K562 (cell line): ENCODE data around the gene CUTA. TPM values are rescaled to one million over a fixed set of nuclear protein-coding genes. Genes with fewer than 3 reads are reported as not detected.
A peak's percentile ranks its signal among the peaks of the same experiment; 100 is the strongest.

Experiments
- ARID2 ChIP-seq: fragments of 450-650 bp; IDR thresholded peaks from 2 replicates; pipeline ENCODE4 v1.6.1; 2017; ENCODE audit warnings: antibody characterized with exemption, mild to moderate bottlenecking
- HOXB6 ChIP-seq: fragments of 250-450 bp; sonication (Bioruptor Pico); IDR thresholded peaks from 2 replicates; pipeline ENCODE4 v1.5.1; 2022; ENCODE audit warnings: mild to moderate bottlenecking, borderline replicate concordance
- JUNB ChIP-seq: fragments of 450-650 bp; formaldehyde crosslinking; conservative IDR thresholded peaks from 2 replicates; pipeline ENCODE4 v1.4.0; 2020; ENCODE audit warnings: mild to moderate bottlenecking
- KLF6 ChIP-seq: fragments of 250-450 bp; sonication (Bioruptor Pico); IDR thresholded peaks from 2 replicates; pipeline ENCODE4 v1.4.0; 2020; ENCODE audit warnings: mild to moderate bottlenecking, moderate library complexity, borderline replicate concordance
- RNF2 ChIP-seq: sonication (generic); IDR thresholded peaks from 2 replicates; pipeline ENCODE4 v1.6.1; 2016
- polyA plus RNA-seq, 8 experiments: library from polyadenylated mRNA; depleted of rRNA in 4 of 8; stranded (reverse) in 5 of 8; unstranded in 3 of 8; fragments of >200 nt; fragmentation: Nextera tagmentation in 2 of 8; fragmentation: Illumina TruSeq in 1 of 8; extraction: Ambion mirVana in 2 of 8; extraction: Trizol in 1 of 8; gene quantifications; 2 replicates each; pipeline versions ENCODE4 v1.2.1 to v1.2.3, GENCODE V29; 2011 to 2014; ENCODE audit warnings: inconsistent platforms in 1 of 8, missing spikeins in 1 of 8
- total RNA-seq, 7 experiments: library from RNA; depleted of rRNA in 6 of 7; stranded (reverse); fragments of >200 nt in 6 of 7; fragmentation: Illumina TruSeq in 2 of 7; extraction: Trizol in 2 of 7; gene quantifications; 2 replicates each; pipeline versions ENCODE4 v1.2.1 to v1.2.3, GENCODE V29; 2011 to 2021; ENCODE audit warnings: low replicate concordance in 1 of 7
- TF ChIP-seq, protein P1 (sequence below): fragments of 450-650 bp; conservative IDR thresholded peaks from 2 replicates; pipeline ENCODE4 v1.6.1; 2016; ENCODE audit warnings: missing genetic modification characterization, low read depth, mild to moderate bottlenecking, control low read depth, missing compliant biosample characterization
- TF ChIP-seq, protein P2 (sequence below): fragments of 200-800 bp; sonication (Bioruptor generic); IDR thresholded peaks from 2 replicates; pipeline ENCODE4 v1.6.1; 2016; ENCODE audit warnings: missing genetic modification characterization, missing compliant biosample characterization
- TF ChIP-seq, protein P3 (sequence below): IDR thresholded peaks from 3 replicates; pipeline ENCODE4 v1.6.1; 2011; ENCODE audit warnings: borderline replicate concordance, mild to moderate bottlenecking, moderate library complexity; ENCODE audit not compliant: insufficient read length; ENCODE audit errors: extremely low read depth
- TF ChIP-seq, protein P4 (sequence below), 2 experiments: fragments of 450-650 bp; conservative IDR thresholded peaks; 2 replicates each; pipeline ENCODE4 v1.6.1; 2017; ENCODE audit warnings: mild to moderate bottlenecking in 2 of 2, moderate library complexity in 2 of 2
- TF ChIP-seq, protein P5 (sequence below): fragments of 450-650 bp; IDR thresholded peaks from 2 replicates; pipeline ENCODE4 v1.6.1; 2016; ENCODE audit warnings: borderline replicate concordance

CUTA gene
- total and polyA plus RNA-seq, 9 of the 15 experiments (the other 6 are each of a cell fraction or from before 2014, with no cell fraction given) = 166 to 682 (median 310) TPM

DNA sequence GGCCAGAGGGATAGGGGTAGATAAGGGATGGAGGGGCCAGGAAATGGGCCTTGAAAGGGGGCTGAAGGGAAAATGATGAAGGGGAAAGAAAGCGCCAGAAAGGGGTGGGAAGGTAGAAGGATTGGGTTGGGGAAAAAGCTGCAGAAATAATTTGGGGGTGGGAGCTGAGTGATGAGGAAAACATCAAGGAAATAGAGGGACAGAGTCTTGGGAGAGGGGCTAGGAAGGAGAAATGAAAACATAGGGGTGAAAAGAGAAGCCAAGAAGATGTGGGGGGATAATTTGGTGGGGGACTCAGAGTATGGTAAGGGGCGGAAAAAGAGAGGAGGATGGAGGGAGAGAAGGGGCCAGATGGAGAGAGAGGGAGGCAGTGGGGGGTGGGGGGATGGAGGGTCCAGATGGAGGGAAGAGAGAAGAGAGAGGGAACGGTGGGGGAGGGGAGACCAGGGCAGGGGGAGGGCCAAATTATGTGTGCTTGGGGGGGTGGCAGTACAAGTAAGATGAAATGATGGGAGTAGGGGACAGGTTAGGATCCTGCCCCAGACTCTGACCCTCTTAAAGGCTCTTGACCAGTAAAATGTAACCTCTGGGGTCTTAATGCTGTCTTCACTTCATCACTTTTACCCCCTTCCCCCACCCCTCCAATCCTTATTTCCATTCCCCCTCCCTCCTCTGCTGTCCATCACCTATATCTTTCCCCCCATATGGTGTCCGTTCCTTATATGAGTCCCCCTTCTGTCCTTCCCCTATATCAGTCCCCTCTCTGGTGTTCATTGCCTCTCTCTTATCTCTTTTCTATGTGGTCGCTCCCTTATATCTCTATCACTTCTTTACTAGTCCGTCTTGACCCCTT lies 2.8 kb upstream of the CUTA start (continued):
- TF ChIP-seq, protein P1, sequence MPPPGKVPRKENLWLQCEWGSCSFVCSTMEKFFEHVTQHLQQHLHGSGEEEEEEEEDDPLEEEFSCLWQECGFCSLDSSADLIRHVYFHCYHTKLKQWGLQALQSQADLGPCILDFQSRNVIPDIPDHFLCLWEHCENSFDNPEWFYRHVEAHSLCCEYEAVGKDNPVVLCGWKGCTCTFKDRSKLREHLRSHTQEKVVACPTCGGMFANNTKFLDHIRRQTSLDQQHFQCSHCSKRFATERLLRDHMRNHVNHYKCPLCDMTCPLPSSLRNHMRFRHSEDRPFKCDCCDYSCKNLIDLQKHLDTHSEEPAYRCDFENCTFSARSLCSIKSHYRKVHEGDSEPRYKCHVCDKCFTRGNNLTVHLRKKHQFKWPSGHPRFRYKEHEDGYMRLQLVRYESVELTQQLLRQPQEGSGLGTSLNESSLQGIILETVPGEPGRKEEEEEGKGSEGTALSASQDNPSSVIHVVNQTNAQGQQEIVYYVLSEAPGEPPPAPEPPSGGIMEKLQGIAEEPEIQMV (tag) = no peak
- 0 out of 2 replicates have a peak, but pooled peaks have one; percentile 41 for TF ChIP-seq RNF2
- TF ChIP-seq, protein P2, sequence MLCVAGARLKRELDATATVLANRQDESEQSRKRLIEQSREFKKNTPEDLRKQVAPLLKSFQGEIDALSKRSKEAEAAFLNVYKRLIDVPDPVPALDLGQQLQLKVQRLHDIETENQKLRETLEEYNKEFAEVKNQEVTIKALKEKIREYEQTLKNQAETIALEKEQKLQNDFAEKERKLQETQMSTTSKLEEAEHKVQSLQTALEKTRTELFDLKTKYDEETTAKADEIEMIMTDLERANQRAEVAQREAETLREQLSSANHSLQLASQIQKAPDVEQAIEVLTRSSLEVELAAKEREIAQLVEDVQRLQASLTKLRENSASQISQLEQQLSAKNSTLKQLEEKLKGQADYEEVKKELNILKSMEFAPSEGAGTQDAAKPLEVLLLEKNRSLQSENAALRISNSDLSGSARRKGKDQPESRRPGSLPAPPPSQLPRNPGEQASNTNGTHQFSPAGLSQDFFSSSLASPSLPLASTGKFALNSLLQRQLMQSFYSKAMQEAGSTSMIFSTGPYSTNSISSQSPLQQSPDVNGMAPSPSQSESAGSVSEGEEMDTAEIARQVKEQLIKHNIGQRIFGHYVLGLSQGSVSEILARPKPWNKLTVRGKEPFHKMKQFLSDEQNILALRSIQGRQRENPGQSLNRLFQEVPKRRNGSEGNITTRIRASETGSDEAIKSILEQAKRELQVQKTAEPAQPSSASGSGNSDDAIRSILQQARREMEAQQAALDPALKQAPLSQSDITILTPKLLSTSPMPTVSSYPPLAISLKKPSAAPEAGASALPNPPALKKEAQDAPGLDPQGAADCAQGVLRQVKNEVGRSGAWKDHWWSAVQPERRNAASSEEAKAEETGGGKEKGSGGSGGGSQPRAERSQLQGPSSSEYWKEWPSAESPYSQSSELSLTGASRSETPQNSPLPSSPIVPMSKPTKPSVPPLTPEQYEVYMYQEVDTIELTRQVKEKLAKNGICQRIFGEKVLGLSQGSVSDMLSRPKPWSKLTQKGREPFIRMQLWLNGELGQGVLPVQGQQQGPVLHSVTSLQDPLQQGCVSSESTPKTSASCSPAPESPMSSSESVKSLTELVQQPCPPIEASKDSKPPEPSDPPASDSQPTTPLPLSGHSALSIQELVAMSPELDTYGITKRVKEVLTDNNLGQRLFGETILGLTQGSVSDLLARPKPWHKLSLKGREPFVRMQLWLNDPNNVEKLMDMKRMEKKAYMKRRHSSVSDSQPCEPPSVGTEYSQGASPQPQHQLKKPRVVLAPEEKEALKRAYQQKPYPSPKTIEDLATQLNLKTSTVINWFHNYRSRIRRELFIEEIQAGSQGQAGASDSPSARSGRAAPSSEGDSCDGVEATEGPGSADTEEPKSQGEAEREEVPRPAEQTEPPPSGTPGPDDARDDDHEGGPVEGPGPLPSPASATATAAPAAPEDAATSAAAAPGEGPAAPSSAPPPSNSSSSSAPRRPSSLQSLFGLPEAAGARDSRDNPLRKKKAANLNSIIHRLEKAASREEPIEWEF (CRISPR knock-in tag) = no peak
- TF ChIP-seq ARID2 = no peak; the same call in 1 of the 2 replicates
- TF ChIP-seq, protein P3, sequence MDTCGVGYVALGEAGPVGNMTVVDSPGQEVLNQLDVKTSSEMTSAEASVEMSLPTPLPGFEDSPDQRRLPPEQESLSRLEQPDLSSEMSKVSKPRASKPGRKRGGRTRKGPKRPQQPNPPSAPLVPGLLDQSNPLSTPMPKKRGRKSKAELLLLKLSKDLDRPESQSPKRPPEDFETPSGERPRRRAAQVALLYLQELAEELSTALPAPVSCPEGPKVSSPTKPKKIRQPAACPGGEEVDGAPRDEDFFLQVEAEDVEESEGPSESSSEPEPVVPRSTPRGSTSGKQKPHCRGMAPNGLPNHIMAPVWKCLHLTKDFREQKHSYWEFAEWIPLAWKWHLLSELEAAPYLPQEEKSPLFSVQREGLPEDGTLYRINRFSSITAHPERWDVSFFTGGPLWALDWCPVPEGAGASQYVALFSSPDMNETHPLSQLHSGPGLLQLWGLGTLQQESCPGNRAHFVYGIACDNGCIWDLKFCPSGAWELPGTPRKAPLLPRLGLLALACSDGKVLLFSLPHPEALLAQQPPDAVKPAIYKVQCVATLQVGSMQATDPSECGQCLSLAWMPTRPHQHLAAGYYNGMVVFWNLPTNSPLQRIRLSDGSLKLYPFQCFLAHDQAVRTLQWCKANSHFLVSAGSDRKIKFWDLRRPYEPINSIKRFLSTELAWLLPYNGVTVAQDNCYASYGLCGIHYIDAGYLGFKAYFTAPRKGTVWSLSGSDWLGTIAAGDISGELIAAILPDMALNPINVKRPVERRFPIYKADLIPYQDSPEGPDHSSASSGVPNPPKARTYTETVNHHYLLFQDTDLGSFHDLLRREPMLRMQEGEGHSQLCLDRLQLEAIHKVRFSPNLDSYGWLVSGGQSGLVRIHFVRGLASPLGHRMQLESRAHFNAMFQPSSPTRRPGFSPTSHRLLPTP = no peak
- TF ChIP-seq, protein P4, sequence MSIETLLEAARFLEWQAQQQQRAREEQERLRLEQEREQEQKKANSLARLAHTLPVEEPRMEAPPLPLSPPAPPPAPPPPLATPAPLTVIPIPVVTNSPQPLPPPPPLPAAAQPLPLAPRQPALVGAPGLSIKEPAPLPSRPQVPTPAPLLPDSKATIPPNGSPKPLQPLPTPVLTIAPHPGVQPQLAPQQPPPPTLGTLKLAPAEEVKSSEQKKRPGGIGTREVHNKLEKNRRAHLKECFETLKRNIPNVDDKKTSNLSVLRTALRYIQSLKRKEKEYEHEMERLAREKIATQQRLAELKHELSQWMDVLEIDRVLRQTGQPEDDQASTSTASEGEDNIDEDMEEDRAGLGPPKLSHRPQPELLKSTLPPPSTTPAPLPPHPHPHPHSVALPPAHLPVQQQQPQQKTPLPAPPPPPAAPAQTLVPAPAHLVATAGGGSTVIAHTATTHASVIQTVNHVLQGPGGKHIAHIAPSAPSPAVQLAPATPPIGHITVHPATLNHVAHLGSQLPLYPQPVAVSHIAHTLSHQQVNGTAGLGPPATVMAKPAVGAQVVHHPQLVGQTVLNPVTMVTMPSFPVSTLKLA (conservative IDR thresholded peaks at IDR 0.05) = peak in 1 of 2 experiments; percentile 55; a peak in 2 of 4 replicates
- no peak for TF ChIP-seq HOXB6 (CRISPR knock-in tag)
- no peak for TF ChIP-seq KLF6
- TF ChIP-seq, protein P5, sequence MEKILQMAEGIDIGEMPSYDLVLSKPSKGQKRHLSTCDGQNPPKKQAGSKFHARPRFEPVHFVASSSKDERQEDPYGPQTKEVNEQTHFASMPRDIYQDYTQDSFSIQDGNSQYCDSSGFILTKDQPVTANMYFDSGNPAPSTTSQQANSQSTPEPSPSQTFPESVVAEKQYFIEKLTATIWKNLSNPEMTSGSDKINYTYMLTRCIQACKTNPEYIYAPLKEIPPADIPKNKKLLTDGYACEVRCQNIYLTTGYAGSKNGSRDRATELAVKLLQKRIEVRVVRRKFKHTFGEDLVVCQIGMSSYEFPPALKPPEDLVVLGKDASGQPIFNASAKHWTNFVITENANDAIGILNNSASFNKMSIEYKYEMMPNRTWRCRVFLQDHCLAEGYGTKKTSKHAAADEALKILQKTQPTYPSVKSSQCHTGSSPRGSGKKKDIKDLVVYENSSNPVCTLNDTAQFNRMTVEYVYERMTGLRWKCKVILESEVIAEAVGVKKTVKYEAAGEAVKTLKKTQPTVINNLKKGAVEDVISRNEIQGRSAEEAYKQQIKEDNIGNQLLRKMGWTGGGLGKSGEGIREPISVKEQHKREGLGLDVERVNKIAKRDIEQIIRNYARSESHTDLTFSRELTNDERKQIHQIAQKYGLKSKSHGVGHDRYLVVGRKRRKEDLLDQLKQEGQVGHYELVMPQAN = peak; percentile 39; the same call in 1 of the 2 replicates
- no peak for TF ChIP-seq JUNB
